Endothelial cell of umbilical vein (primary cell): ENCODE results near the gene TADA2B.

Experiments used
- CTCF ChIP-seq, 2 donors: IDR thresholded peaks; 1 replicate in 1 of 2; 2 replicates in 1 of 2; pipeline ENCODE4 v1.5.1; 2011; ENCODE audit warnings: low read length in 2 of 2, mild to moderate bottlenecking in 2 of 2, moderate library complexity in 2 of 2, control low read depth in 1 of 2, inconsistent platforms in 1 of 2, low read depth in 1 of 2; ENCODE audit not compliant: insufficient read depth in 1 of 2; ENCODE audit errors: extremely low read depth in 1 of 2
- EZH2 ChIP-seq: IDR thresholded peaks from 2 replicates; pipeline ENCODE4 v1.6.1; 2012; ENCODE audit warnings: borderline replicate concordance, low read depth, mild to moderate bottlenecking, moderate library complexity, low read length, inconsistent platforms; ENCODE audit not compliant: severe bottlenecking
- FOS ChIP-seq: IDR thresholded peaks from 2 replicates; pipeline ENCODE4 v1.6.1; 2011; ENCODE audit warnings: mild to moderate bottlenecking, low read length, moderate library complexity, borderline replicate concordance; ENCODE audit not compliant: insufficient read depth
- MAX ChIP-seq: IDR thresholded peaks from 2 replicates; pipeline ENCODE4 v1.6.1; 2011; ENCODE audit not compliant: insufficient read depth, insufficient read length
- POLR2A ChIP-seq: IDR thresholded peaks from 2 replicates; pipeline ENCODE4 v1.6.1; 2012; ENCODE audit warnings: low read depth, mild to moderate bottlenecking, control low read depth, low read length
- POLR2AphosphoS5 ChIP-seq: IDR thresholded peaks from 2 replicates; pipeline ENCODE4 v1.6.1; 2012; ENCODE audit warnings: low read depth, mild to moderate bottlenecking, control low read depth, low read length, moderate library complexity; ENCODE audit not compliant: insufficient read depth

GRCh38 chr4:7030856-7031255 is 12.3 kb upstream of the TADA2B start:
- TF ChIP-seq CTCF (IDR thresholded peaks at IDR 0.05; ENCODE audit: extremely low read depth in 1 of 2, insufficient read depth in 1 of 2, low read depth in 1 of 2, low read length in 2 of 2) (no peak), MAX (no peak), POLR2A (no peak), POLR2AphosphoS5 (no peak), FOS (no peak), EZH2 (no peak)
